Endodermal cell (in vitro differentiated cells): ENCODE data around the gene ICAM3. TPM values are rescaled to one million over a fixed set of nuclear protein-coding genes. Genes with fewer than 3 reads are reported as not detected.
"Not testable (repeated sequence)": the region's sequence is repeated elsewhere in the genome, so short reads cannot be mapped to it uniquely, and the experiment has no call there.

Source experiments
- DNase-seq: peaks from one replicate; pipeline ENCODE4 v3.0.0-alpha.2; 2017
- H3K27ac ChIP-seq: 2 replicates; pipeline ENCODE4 v1.5.1; 2013; ENCODE audit warnings: mild to moderate bottlenecking, low read depth, low read length, moderate library complexity
- H3K27me3 ChIP-seq: 2 replicates; pipeline ENCODE4 v1.6.1; 2013; ENCODE audit warnings: mild to moderate bottlenecking, low read length, moderate library complexity; ENCODE audit not compliant: insufficient read depth, control insufficient read depth, poor library complexity, severe bottlenecking
- H3K36me3 ChIP-seq: 2 replicates; pipeline ENCODE4 v1.7.0; 2013; ENCODE audit warnings: mild to moderate bottlenecking, low read length, moderate library complexity; ENCODE audit not compliant: control insufficient read depth, insufficient read depth
- H3K4me1 ChIP-seq: one replicate; pipeline ENCODE4 v1.7.0; 2013; ENCODE audit warnings: low read length; ENCODE audit not compliant: control insufficient read depth, insufficient read depth
- H3K4me3 ChIP-seq: 2 replicates; pipeline ENCODE4 v1.5.1; 2013; ENCODE audit warnings: mild to moderate bottlenecking, low read length, moderate library complexity
- H3K9ac ChIP-seq: 2 replicates; pipeline ENCODE4 v1.6.1; 2013; ENCODE audit warnings: mild to moderate bottlenecking, low read length, moderate library complexity; ENCODE audit not compliant: poor library complexity, severe bottlenecking; ENCODE audit errors: extremely low read depth
- H3K9me3 ChIP-seq: 2 replicates; pipeline ENCODE4 v1.6.1; 2013; ENCODE audit warnings: mild to moderate bottlenecking, low read length, moderate library complexity; ENCODE audit not compliant: control insufficient read depth
- H3K27ac Mint-ChIP-seq: 2 replicates; pipeline ENCODE4 v1.8.0; 2020; ENCODE audit warnings: mixed read lengths
- H3K27me3 Mint-ChIP-seq: 2 replicates; pipeline ENCODE4 v1.8.0; 2021; ENCODE audit warnings: mild to moderate bottlenecking, mixed read lengths; ENCODE audit not compliant: insufficient read depth
- H3K36me3 Mint-ChIP-seq: 2 replicates; pipeline ENCODE4 v1.8.0; 2020; ENCODE audit warnings: low read depth, mixed read lengths
- H3K4me1 Mint-ChIP-seq: 2 replicates; pipeline ENCODE4 v1.8.0; 2020; ENCODE audit warnings: mixed read lengths
- H3K4me3 Mint-ChIP-seq: 2 replicates; pipeline ENCODE4 v1.8.0; 2020; ENCODE audit warnings: mild to moderate bottlenecking, moderate library complexity, mixed read lengths
- H3K9me3 Mint-ChIP-seq: 2 replicates; pipeline ENCODE4 v1.8.0; 2020; ENCODE audit warnings: mild to moderate bottlenecking, mixed read lengths
- WGBS, 2 experiments: methylation state at CpG; one replicate each; pipeline versions ENCODE4 v1.1.5 to v1.1.7; 2013; ENCODE audit warnings: missing lambda C conversion rate in 2 of 2, mixed read lengths in 1 of 2; ENCODE audit not compliant: insufficient coverage in 1 of 2, insufficient read length in 1 of 2; 5-methylcytosine and 5-hydroxymethylcytosine counted together
- long read RNA-seq, 4 experiments: library from polyadenylated mRNA in 2 of 4; library from RNA in 1 of 4; library from capped mRNA in 1 of 4; stranded (forward) in 3 of 4; unstranded in 1 of 4; transcript quantifications; one replicate each; pipeline ENCODE4 v2.0.0, GENCODE V29; 2020 to 2021; ENCODE audit warnings: inconsistent platforms in 1 of 4
- polyA plus RNA-seq, 2 experiments: library from polyadenylated mRNA; stranded (reverse); fragments of 50-300 nt; gene quantifications; one replicate each; pipeline ENCODE4 v1.2.3, GENCODE V29; 2013
- total RNA-seq, 2 donors: library from RNA; stranded (reverse); fragmentation: NEBNext Ultra II Directional in 1 of 2; extraction: Animal tissue kit (Norgen Biotek cat#: 25700) in 1 of 2; gene quantifications; 2 replicates in 1 of 2; 3 replicates in 1 of 2; pipeline ENCODE4 v1.2.1, GENCODE V29; 2021
- TF ChIP-seq, protein P1 (sequence below): fragments of 200-600 bp; sonication (generic); conservative IDR thresholded peaks from 2 replicates; pipeline ENCODE4 v1.5.0; 2021; ENCODE audit warnings: antibody characterized with exemption, mild to moderate bottlenecking

Gene ICAM3, protein sequence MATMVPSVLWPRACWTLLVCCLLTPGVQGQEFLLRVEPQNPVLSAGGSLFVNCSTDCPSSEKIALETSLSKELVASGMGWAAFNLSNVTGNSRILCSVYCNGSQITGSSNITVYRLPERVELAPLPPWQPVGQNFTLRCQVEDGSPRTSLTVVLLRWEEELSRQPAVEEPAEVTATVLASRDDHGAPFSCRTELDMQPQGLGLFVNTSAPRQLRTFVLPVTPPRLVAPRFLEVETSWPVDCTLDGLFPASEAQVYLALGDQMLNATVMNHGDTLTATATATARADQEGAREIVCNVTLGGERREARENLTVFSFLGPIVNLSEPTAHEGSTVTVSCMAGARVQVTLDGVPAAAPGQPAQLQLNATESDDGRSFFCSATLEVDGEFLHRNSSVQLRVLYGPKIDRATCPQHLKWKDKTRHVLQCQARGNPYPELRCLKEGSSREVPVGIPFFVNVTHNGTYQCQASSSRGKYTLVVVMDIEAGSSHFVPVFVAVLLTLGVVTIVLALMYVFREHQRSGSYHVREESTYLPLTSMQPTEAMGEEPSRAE
- total RNA-seq, result 10 to 100 TPM in 1 of 2 donors, 1 to 10 TPM in 1; 2.7 to 13.7 TPM
- 4.0 TPM for polyA plus RNA-seq (2013, experiment 1 of 2)
- 3.4 TPM for polyA plus RNA-seq (2013, experiment 2 of 2)
- long read RNA-seq, experiment 1, partial matches to known transcripts, result 5 of 5 reads
- long read RNA-seq, experiment 1, other reads (novel, unspliced or antisense), result 0 of 5 reads
- long read RNA-seq, experiment 2, partial matches to known transcripts, result 2 of 3 reads
- long read RNA-seq, experiment 2, other reads (novel, unspliced or antisense), result 1 of 3 reads
- long read RNA-seq, experiment 3, transcript ICAM3-201 (7 exons, 1,934 nt), result major isoform, 26 of 42 reads
- long read RNA-seq, experiment 3, partial matches to known transcripts, result 3 of 42 reads
- long read RNA-seq, experiment 3, other reads (novel, unspliced or antisense), result 13 of 42 reads
- long read RNA-seq, experiment 4, partial matches to known transcripts, result 10 of 13 reads
- long read RNA-seq, experiment 4, other reads (novel, unspliced or antisense), result 2 of 13 reads

DNA sequence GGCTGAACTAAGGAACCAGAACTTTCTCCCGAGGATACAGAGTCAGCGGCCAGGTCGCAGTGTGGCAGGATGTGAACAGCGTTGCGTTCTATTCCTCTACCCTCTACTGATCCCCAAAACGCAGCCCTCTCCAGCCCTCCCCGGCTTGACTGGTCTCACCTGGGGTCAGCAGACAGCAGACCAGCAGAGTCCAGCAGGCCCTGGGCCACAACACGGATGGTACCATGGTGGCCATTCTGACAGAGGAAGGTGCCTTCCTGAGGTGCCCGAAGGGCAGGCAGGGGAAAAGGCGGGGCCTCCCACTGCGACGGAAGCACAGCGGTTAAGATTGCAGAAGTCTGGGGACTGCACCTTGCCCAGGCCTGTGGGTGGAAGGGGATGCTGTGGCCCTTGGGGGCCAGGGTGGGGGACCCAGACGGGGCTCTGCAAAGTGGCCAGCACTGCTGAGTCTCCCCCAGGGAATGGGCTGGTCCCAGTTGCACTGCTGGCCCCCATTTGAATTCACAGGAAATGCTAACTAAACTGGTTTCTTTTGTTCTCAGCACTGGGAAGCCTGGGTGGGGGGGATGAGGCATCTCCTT is at the start of gene ICAM3:
Gene ICAM3 (minus strand): TSS at position 245 of the 581 bp plus-strand sequence. CDS start 10 bp downstream, at position 235.
- H3K4me3 ChIP-seq, result no peak within 1 kb of the TSS
- no peaks in the 10 kb centered on the region for H3K36me3 ChIP-seq
- H3K4me3 Mint-ChIP-seq, result no peak within 1 kb of the TSS
- H3K36me3 Mint-ChIP-seq, result no peaks in the 10 kb centered on the region
- TF ChIP-seq, protein P1, sequence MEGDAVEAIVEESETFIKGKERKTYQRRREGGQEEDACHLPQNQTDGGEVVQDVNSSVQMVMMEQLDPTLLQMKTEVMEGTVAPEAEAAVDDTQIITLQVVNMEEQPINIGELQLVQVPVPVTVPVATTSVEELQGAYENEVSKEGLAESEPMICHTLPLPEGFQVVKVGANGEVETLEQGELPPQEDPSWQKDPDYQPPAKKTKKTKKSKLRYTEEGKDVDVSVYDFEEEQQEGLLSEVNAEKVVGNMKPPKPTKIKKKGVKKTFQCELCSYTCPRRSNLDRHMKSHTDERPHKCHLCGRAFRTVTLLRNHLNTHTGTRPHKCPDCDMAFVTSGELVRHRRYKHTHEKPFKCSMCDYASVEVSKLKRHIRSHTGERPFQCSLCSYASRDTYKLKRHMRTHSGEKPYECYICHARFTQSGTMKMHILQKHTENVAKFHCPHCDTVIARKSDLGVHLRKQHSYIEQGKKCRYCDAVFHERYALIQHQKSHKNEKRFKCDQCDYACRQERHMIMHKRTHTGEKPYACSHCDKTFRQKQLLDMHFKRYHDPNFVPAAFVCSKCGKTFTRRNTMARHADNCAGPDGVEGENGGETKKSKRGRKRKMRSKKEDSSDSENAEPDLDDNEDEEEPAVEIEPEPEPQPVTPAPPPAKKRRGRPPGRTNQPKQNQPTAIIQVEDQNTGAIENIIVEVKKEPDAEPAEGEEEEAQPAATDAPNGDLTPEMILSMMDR, result no peak
- H3K27me3 Mint-ChIP-seq, result no peaks in the 10 kb centered on the region
- H3K27me3 ChIP-seq, result no peaks in the 10 kb centered on the region
- WGBS, 2 experiments, result 67 to 74% methylated on average over 9 to 14 of the region's 14 CpGs
- no peak within 1 kb of the TSS for H3K27ac Mint-ChIP-seq
- no peaks in the 10 kb centered on the region for H3K9me3 Mint-ChIP-seq
- H3K9me3 ChIP-seq, result no peaks in the 10 kb centered on the region
- H3K4me1 Mint-ChIP-seq, result peaks cover 5% of the 10 kb centered on the region
- H3K9ac ChIP-seq, result no peak within 1 kb of the TSS
- peak; percentile 66 for DNase-seq
- no peaks in the 10 kb centered on the region for H3K4me1 ChIP-seq
- H3K27ac ChIP-seq, result no peak within 1 kb of the TSS

DNA sequence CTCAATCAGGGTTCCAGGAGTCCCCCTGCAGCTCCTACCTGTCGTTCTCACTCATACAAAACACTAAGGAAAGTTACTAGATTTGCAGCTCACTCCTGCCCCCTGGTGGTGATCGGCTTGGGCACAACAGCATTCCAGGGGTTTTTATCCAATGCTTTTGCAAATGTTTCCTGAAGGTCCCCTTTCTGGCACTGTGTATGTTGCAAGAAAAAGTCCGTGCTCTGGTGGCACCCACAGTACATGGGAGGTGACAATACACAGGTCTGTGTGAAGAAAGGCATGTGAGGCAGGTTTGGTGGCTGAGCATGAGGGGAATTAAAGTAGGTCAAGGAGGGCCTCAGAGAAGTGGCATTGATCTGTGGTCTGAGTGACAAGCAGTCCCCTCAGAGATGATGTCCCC is 49.5 kb upstream of the ICAM3 start:
- peak; percentile 97 for DNase-seq
- Histone ChIP-seq H3K27ac (no peak overlapping the region), H3K27me3 (no peaks in the 10 kb centered on the region), H3K36me3 (peaks cover 28% of the 10 kb centered on the region), H3K9me3 (no peaks in the 10 kb centered on the region), H3K4me3 (no peak overlapping the region), H3K9ac (no peak overlapping the region), H3K4me1 (no peaks in the 10 kb centered on the region)
- Mint-ChIP-seq H3K27me3 (peaks cover 5% of the 10 kb centered on the region), H3K36me3 (peaks cover 20% of the 10 kb centered on the region), H3K9me3 (no peaks in the 10 kb centered on the region), H3K27ac (peak overlapping the region; percentile 52), H3K4me1 (peaks cover 2% of the 10 kb centered on the region), H3K4me3 (no peak overlapping the region)
- WGBS, 2 experiments, result 2 to 9% methylated on average over 3 of the region's 3 CpGs
- TF ChIP-seq, protein P1, result peak; percentile 96

DNA sequence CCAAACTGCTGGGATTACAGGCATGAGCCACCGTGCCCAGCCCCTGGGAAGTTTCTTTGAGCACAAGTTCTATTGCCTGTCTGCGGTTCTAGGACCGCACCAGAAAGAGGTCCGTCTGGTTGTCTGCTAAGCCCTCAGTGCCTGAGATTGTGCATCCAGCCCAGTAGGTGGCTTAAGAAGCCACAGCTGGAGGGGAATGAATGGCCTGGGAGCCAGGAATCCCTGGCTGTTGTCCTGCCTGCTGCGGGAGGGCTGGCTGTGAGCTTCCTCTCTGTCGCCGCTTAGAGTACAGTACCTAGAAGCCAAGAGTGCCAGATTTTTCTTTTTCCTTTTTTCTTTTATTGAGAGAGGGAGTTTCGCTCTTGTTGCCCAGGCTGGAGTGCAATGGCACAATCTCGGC is 45.2 kb upstream of the ICAM3 start:
- H3K27ac Mint-ChIP-seq, result no peak overlapping the region
- H3K36me3 ChIP-seq, result no peaks in the 10 kb centered on the region
- peaks cover 6% of the 10 kb centered on the region for H3K4me1 Mint-ChIP-seq
- H3K27me3 Mint-ChIP-seq, result peaks cover 7% of the 10 kb centered on the region
- no peak for DNase-seq
- H3K9me3 Mint-ChIP-seq, result no peaks in the 10 kb centered on the region
- H3K9ac ChIP-seq, result no peak overlapping the region
- WGBS, 2 experiments, result 83 to 88% methylated on average over 7 to 9 of the region's 9 CpGs
- H3K27me3 ChIP-seq, result no peaks in the 10 kb centered on the region
- no peaks in the 10 kb centered on the region for H3K9me3 ChIP-seq
- no peaks in the 10 kb centered on the region for H3K4me1 ChIP-seq
- H3K36me3 Mint-ChIP-seq, result no peaks in the 10 kb centered on the region
- no peak overlapping the region for H3K27ac ChIP-seq
- no peak overlapping the region for H3K4me3 Mint-ChIP-seq
- TF ChIP-seq, protein P1, result peak; percentile 35
- H3K4me3 ChIP-seq, result no peak overlapping the region

DNA sequence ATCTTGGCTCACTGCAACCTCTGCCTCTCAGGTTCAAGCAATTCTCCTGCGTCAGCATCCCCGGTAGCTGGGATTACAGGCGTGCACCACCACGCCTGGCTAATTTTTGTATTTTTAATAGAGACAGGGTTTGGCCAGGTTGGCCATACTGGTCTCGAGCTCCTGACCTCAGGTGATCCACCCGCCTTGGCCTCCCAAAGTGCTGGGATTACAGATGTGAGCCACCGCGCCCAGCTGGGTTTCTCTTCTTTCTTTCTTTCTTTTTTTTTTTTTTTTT is 43.7 kb upstream of the ICAM3 start:
- H3K9ac ChIP-seq, H3K9me3 Mint-ChIP-seq, H3K9me3 ChIP-seq, H3K27me3 ChIP-seq, H3K27ac Mint-ChIP-seq, H3K36me3 ChIP-seq, H3K4me1 ChIP-seq, H3K27ac ChIP-seq, H3K4me1 Mint-ChIP-seq, H3K4me3 ChIP-seq, DNase-seq, H3K36me3 Mint-ChIP-seq, H3K27me3 Mint-ChIP-seq, H3K4me3 Mint-ChIP-seq: not testable (repeated sequence)
- 84 to 93% methylated on average over 6 to 8 of the region's 8 CpGs for WGBS, 2 experiments
